Adrenal gland (tissue), 12 donors: ENCODE measurements around the gene KDM2A. TPM values are rescaled to one million over a fixed set of nuclear protein-coding genes. Genes with fewer than 3 reads are reported as not detected.

Experiments used
- DNase-seq, 7 donors: peaks; one replicate each; pipeline ENCODE4 v3.0.0-alpha.2; 2019 to 2020
- H3K27ac ChIP-seq, 5 donors: fragments of 200-600 bp; sonication (generic) in 4 of 5; 1 replicate in 3 of 5; 2 replicates in 2 of 5; pipeline versions ENCODE4 v1.5.1 to v1.8.0; 2016 to 2020; ENCODE audit warnings: mild to moderate bottlenecking in 1 of 5
- H3K27me3 ChIP-seq: fragments of 200-600 bp; 2 replicates; pipeline ENCODE4 v1.8.0; 2021
- H3K36me3 ChIP-seq, 2 donors: fragments of 200-600 bp; replicated peaks in 1 of 2; 1 replicate in 1 of 2; 2 replicates in 1 of 2; pipeline versions ENCODE4 v1.5.1 to v1.8.0; 2018 to 2022
- H3K4me1 ChIP-seq, 2 donors: fragments of 200-600 bp; replicated peaks in 1 of 2; 1 replicate in 1 of 2; 2 replicates in 1 of 2; pipeline versions ENCODE4 v1.5.1 to v1.8.0; 2018 to 2021
- H3K4me3 ChIP-seq, 4 donors: fragments of 200-600 bp; sonication (generic) in 3 of 4; one replicate each; pipeline ENCODE4 v1.5.1; 2016 to 2018
- H3K9me3 ChIP-seq, 3 donors: fragments of 200-600 bp; sonication (generic) in 1 of 3; replicated peaks in 1 of 3; 1 replicate in 2 of 3; 2 replicates in 1 of 3; pipeline versions ENCODE4 v1.5.1 to v1.8.0; 2016 to 2021
- POLR2A ChIP-seq, 2 donors: fragments of 450-650 bp; IDR thresholded peaks; one replicate each; pipeline ENCODE4 v1.6.1; 2017; ENCODE audit warnings: antibody characterized with exemption in 2 of 2, mild to moderate bottlenecking in 2 of 2, moderate library complexity in 1 of 2
- WGBS, 4 donors: extraction: QIAGEN DNeasy Blood & Tissue Kit in 2 of 4; methylation state at CpG; one replicate each; pipeline versions ENCODE4 v1.1.5 to v1.1.7; 2013 to 2017; 5-methylcytosine and 5-hydroxymethylcytosine counted together
- intact Hi-C, 2 donors: fragments of 100-400 bp; cut with DNase I; formaldehyde crosslinking; loops; one replicate each; pipeline versions ENCODE4 v1.14.1 to v1.15.0; 2022 to 2023
- polyA plus RNA-seq, 3 donors: library from polyadenylated mRNA; stranded (reverse); fragments of 200-250 nt in 2 of 3; fragments of 350-450 nt in 1 of 3; fragmentation: Illumina TruSeq in 1 of 3; extraction: RNeasy Lipid Tissue Mini Kit (QIAGEN cat#74804) in 1 of 3; gene quantifications; one replicate each; pipeline ENCODE4 v1.2.3, GENCODE V29; 2013 to 2014
- total RNA-seq, 9 donors: library from RNA; depleted of rRNA in 4 of 9; stranded (reverse); fragments of >200 nt in 4 of 9; fragments of 120-200 nt in 1 of 9; fragmentation: NEBNext Ultra II Directional in 1 of 9; extraction: Animal tissue kit (Norgen Biotek cat#: 25700) in 1 of 9; gene quantifications; one replicate each; pipeline versions ENCODE4 v1.1.0 to v1.2.4, GENCODE V29; 2013 to 2023
- TF ChIP-seq, protein P1 (sequence below), 6 experiments: fragments of 450-650 bp in 4 of 6; fragments of 200-600 bp in 2 of 6; sonication (generic) in 1 of 6; IDR thresholded peaks; 1 replicate in 5 of 6; 2 replicates in 1 of 6; pipeline versions ENCODE4 v1.5.1 to v1.8.0; 2016 to 2021; ENCODE audit warnings: antibody characterized with exemption in 6 of 6, mild to moderate bottlenecking in 2 of 6, moderate library complexity in 1 of 6
- donor health status: healthy with polysubstance abuse.
- donor health status: Bipolar disorder and iron deficiency.
- donor health status: DM: yes; HTN: yes; CAD: no.
- donor health status: DM: no; HTN: no; CAD: no.
- donor health status: DM: no; HTN: no; CAD: no.
- donor health status: DM: yes; HTN: yes; CAD: no.

Gene KDM2A
- total and polyA plus RNA-seq, 12 donors: 30.6 to 65.3 (median 45.7) TPM

DNA sequence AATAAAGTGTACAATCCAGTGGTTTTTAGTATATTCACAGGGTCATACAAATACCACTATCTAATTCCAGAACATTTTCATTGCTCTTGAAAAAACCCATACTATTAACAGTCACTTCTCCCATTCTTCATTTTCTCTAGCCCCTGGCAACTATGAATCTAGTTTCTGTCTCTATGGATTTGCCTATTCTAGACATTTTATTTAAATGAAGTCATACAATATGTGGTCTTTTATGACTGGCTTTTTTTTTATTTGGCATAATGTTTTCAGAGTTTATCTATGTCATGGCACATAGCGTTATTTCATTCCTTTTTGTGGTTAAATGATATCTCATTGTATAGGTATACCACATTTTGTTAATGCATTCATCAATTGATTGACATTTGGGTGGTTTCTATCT is 59.4 kb downstream of the KDM2A start:
- peaks cover 0 to 23% of the 10 kb centered on the region in 2 donors for H3K4me1 ChIP-seq
- no peaks in the 10 kb centered on the region for H3K9me3 ChIP-seq
- no peak for DNase-seq
- no peak overlapping the region for H3K4me3 ChIP-seq
- intact Hi-C loops: loop anchor here in 1 of 2 donors (10.0 kb wide), 1 partner anchor 94 kb away; no protein-coding TSS in a partner anchor
- peaks cover 0 to 32% of the 10 kb centered on the region in 2 donors for H3K36me3 ChIP-seq
- H3K27ac ChIP-seq: no peak overlapping the region
- 89 to 97% (median 94%) methylated on average over 1 of the region's 1 CpG for WGBS, 4 donors
- no peak for TF ChIP-seq POLR2A (IDR thresholded peaks at IDR 0.05)
- TF ChIP-seq, protein P1, sequence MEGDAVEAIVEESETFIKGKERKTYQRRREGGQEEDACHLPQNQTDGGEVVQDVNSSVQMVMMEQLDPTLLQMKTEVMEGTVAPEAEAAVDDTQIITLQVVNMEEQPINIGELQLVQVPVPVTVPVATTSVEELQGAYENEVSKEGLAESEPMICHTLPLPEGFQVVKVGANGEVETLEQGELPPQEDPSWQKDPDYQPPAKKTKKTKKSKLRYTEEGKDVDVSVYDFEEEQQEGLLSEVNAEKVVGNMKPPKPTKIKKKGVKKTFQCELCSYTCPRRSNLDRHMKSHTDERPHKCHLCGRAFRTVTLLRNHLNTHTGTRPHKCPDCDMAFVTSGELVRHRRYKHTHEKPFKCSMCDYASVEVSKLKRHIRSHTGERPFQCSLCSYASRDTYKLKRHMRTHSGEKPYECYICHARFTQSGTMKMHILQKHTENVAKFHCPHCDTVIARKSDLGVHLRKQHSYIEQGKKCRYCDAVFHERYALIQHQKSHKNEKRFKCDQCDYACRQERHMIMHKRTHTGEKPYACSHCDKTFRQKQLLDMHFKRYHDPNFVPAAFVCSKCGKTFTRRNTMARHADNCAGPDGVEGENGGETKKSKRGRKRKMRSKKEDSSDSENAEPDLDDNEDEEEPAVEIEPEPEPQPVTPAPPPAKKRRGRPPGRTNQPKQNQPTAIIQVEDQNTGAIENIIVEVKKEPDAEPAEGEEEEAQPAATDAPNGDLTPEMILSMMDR (IDR thresholded peaks at IDR 0.05): no peak
- no peaks in the 10 kb centered on the region for H3K27me3 ChIP-seq

DNA sequence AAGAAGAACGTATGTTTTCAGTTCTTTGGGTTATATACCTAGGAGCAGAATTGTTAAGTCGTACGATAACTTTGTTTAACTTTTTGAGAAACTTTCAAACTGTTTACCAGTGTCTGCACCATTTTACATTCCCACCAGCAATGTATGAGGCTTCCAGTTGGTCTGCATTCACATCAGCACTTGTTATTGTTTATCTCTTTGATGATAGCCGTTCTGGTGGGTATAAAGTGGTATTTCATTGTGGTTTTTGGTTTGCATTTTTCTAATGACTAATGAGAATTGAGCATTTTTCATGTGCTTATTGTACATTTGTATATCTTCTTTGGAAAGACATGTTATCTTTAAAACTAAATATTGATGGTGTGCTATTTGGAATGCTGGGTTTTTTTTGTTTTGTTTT is 59.8 kb downstream of the KDM2A start:
- Histone ChIP-seq H3K27ac (no peak overlapping the region), H3K36me3 (peaks cover 0 to 36% of the 10 kb centered on the region in 2 donors), H3K9me3 (no peaks in the 10 kb centered on the region), H3K4me1 (peaks cover 0 to 19% of the 10 kb centered on the region in 2 donors), H3K27me3 (no peaks in the 10 kb centered on the region), H3K4me3 (no peak overlapping the region)
- 85 to 93% (median 90%) methylated on average over 4 of the region's 4 CpGs for WGBS, 4 donors
- TF ChIP-seq POLR2A (IDR thresholded peaks at IDR 0.05): no peak
- TF ChIP-seq, protein P1 (IDR thresholded peaks at IDR 0.05): no peak
- DNase-seq: no peak
- intact Hi-C loops: loop anchor here in 1 of 2 donors (10.0 kb wide), 1 partner anchor 94 kb away; no protein-coding TSS in a partner anchor

DNA sequence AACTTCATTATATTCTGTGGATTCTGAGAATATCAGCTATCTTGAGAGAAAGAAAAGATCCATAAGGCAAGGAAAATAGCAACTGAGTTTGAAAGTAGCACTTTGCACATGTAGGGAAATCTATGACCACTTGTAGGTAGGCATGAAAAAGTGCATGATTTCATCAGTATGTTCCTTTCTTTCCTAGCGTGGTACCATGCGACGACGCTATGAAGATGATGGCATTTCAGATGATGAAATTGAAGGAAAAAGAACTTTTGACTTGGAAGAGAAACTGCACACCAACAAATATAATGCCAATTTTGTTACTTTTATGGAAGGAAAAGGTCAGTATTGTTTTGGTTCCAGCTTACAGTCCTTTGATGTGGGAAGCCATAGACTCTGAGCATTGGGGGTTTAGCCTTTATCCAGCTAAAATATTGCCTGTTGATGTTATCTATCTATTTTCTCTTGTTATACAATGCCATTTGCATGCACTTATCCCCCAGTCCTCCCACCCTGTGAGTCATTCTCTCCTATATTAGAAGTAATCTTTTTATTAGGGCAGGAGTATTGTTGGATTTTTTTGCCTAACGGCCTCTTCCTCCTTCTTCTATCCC is 60.9 kb downstream of the KDM2A start:
- intact Hi-C loops: loop anchor here in 1 of 2 donors (10.0 kb wide), 1 partner anchor 95 kb away; no protein-coding TSS in a partner anchor
- WGBS, 4 donors: 87 to 94% (median 92%) methylated on average over 5 of the region's 5 CpGs
- Histone ChIP-seq H3K27me3 (no peaks in the 10 kb centered on the region), H3K4me1 (peaks cover 0 to 10% of the 10 kb centered on the region in 2 donors), H3K27ac (no peak overlapping the region), H3K9me3 (no peaks in the 10 kb centered on the region), H3K36me3 (peaks cover 0 to 44% of the 10 kb centered on the region in 2 donors), H3K4me3 (no peak overlapping the region)
- TF ChIP-seq POLR2A (IDR thresholded peaks at IDR 0.05): no peak
- TF ChIP-seq, protein P1 (IDR thresholded peaks at IDR 0.05): no peak
- DNase-seq: no peak

DNA sequence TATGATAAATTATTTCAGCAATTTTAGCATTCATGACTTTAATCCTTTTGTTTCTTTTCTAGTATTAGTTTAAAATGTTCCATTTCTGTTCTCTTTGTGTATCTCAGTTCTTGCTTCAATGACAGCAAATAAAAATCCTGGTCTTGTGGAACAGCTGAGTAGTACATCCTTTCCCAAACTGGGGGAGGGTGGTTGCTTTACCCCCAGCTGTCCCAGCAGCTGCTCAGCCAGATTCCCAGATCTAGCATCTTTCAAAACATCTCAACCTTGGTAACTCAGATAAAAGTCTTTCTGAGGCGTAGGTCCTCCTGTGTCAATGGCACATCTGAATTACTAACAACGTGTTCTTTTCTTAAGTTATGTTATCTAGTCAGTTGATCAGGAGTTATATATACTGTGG is 75.0 kb downstream of the KDM2A start:
- WGBS, 4 donors: 86 to 90% (median 89%) methylated on average over 2 of the region's 2 CpGs
- Histone ChIP-seq H3K27me3 (no peaks in the 10 kb centered on the region), H3K4me1 (peaks cover 0 to 6% of the 10 kb centered on the region in 2 donors), H3K36me3 (peaks cover 0 to 10% of the 10 kb centered on the region in 2 donors), H3K27ac (no peak overlapping the region), H3K4me3 (no peak overlapping the region), H3K9me3 (no peaks in the 10 kb centered on the region)
- DNase-seq: no peak
- no peak for TF ChIP-seq POLR2A (IDR thresholded peaks at IDR 0.05)
- TF ChIP-seq, protein P1 (IDR thresholded peaks at IDR 0.05): no peak
- intact Hi-C loops: no loop called here
